Neural cell (in vitro differentiated cells): ENCODE data around the gene ATP13A2. TPM values are rescaled to one million over a fixed set of nuclear protein-coding genes. Genes with fewer than 3 reads are reported as not detected.

Experiments used
- H2AFZ ChIP-seq: fragments of 200-600, 300-800 bp; sonication (generic), shearing (Covaris generic); 2 replicates; pipeline ENCODE4 v1.6.0; 2014; ENCODE audit warnings: low read depth, mild to moderate bottlenecking, antibody characterized with exemption, low read length, moderate library complexity
- H3F3A ChIP-seq: fragments of 200-600 bp; shearing (Covaris generic); 2 replicates; pipeline ENCODE4 v1.6.1; 2016; ENCODE audit warnings: mild to moderate bottlenecking, moderate library complexity, mixed read lengths, antibody characterized with exemption, low read length; ENCODE audit not compliant: insufficient read depth, poor library complexity, severe bottlenecking
- H3K27ac ChIP-seq: fragments of 200-600, 300-800 bp; sonication (generic), shearing (Covaris generic); 2 replicates; pipeline ENCODE4 v1.5.1; 2014; ENCODE audit warnings: mild to moderate bottlenecking, low read length, moderate library complexity
- H3K27me3 ChIP-seq: fragments of 300-800, 200-600 bp; sonication (generic), shearing (Covaris generic); 2 replicates; pipeline ENCODE4 v1.6.0; 2014; ENCODE audit warnings: mild to moderate bottlenecking, low read depth, low read length, moderate library complexity; ENCODE audit not compliant: insufficient read depth
- H3K36me3 ChIP-seq: fragments of 300-800, 200-600 bp; sonication (generic), shearing (Covaris generic); 2 replicates; pipeline ENCODE4 v1.5.1; 2014; ENCODE audit warnings: mild to moderate bottlenecking, antibody characterized with exemption, low read length, moderate library complexity; ENCODE audit not compliant: insufficient read depth
- H3K4me2 ChIP-seq: fragments of 300-800, 200-600 bp; sonication (generic), shearing (Covaris generic); 2 replicates; pipeline ENCODE4 v1.6.0; 2014; ENCODE audit warnings: mild to moderate bottlenecking, low read length
- H3K4me3 ChIP-seq: fragments of 300-800, 200-600 bp; sonication (generic), shearing (Covaris generic); 2 replicates; pipeline ENCODE4 v1.5.1; 2014; ENCODE audit warnings: mild to moderate bottlenecking, low read length, moderate library complexity
- H3K79me2 ChIP-seq: fragments of 200-600 bp; shearing (Covaris generic); replicated peaks from 2 replicates; pipeline ENCODE4 v1.6.0; 2014; ENCODE audit warnings: mild to moderate bottlenecking, low read length, moderate library complexity; ENCODE audit not compliant: insufficient read depth
- H3K9ac ChIP-seq: fragments of 300-800, 200-600 bp; sonication (generic), shearing (Covaris generic); 2 replicates; pipeline ENCODE4 v1.6.1; 2016; ENCODE audit warnings: mild to moderate bottlenecking, low read length, mixed read lengths
- H3K9me2 ChIP-seq: fragments of 200-600 bp; shearing (Covaris generic); 2 replicates; pipeline ENCODE4 v1.6.1; 2016; ENCODE audit warnings: mild to moderate bottlenecking, low read length, mixed read lengths; ENCODE audit not compliant: insufficient read depth
- H3K9me3 ChIP-seq: fragments of 200-600, 300-800 bp; sonication (generic), shearing (Covaris generic); 2 replicates; pipeline ENCODE4 v1.6.1; 2016; ENCODE audit warnings: mild to moderate bottlenecking, mixed run types, low read length, moderate library complexity, mixed read lengths
- H4K20me1 ChIP-seq: fragments of 200-600 bp; shearing (Covaris generic); 2 replicates; pipeline ENCODE4 v1.6.1; 2016; ENCODE audit warnings: mild to moderate bottlenecking, mixed run types; ENCODE audit not compliant: insufficient read depth
- EP300 ChIP-seq: fragments of 450-650 bp; conservative IDR thresholded peaks from 2 replicates; pipeline ENCODE4 v1.6.1; 2014; ENCODE audit warnings: antibody characterized with exemption, mild to moderate bottlenecking, moderate library complexity; ENCODE audit not compliant: poor library complexity, severe bottlenecking
- EZH2 ChIP-seq: fragments of 200-600, 300-800 bp; shearing (Covaris generic), sonication (generic); IDR thresholded peaks from 2 replicates; pipeline ENCODE4 v1.6.1; 2014; ENCODE audit warnings: antibody characterized with exemption, low read length, borderline replicate concordance, mild to moderate bottlenecking; ENCODE audit not compliant: insufficient read depth, poor library complexity, severe bottlenecking
- MXI1 ChIP-seq: fragments of 450-650 bp; conservative IDR thresholded peaks from 2 replicates; pipeline ENCODE4 v1.6.1; 2014; ENCODE audit warnings: antibody characterized with exemption, mild to moderate bottlenecking; ENCODE audit not compliant: poor library complexity, severe bottlenecking
- POLR2AphosphoS5 ChIP-seq: IDR thresholded peaks from 2 replicates; pipeline ENCODE4 v1.6.1; 2012
- RAD21 ChIP-seq: fragments of 450-650 bp; conservative IDR thresholded peaks from 2 replicates; pipeline ENCODE4 v1.6.1; 2014; ENCODE audit warnings: antibody characterized with exemption, mild to moderate bottlenecking, moderate library complexity
- SMC3 ChIP-seq: fragments of 450-650 bp; conservative IDR thresholded peaks from 2 replicates; pipeline ENCODE4 v1.6.1; 2014; ENCODE audit warnings: antibody characterized with exemption, mild to moderate bottlenecking, moderate library complexity; ENCODE audit not compliant: poor library complexity
- TAF1 ChIP-seq: IDR thresholded peaks from 2 replicates; pipeline ENCODE4 v1.6.1; 2012; ENCODE audit warnings: low read depth
- polyA plus RNA-seq: library from polyadenylated mRNA; depleted of rRNA; stranded (reverse); fragments of >200 nt; gene quantifications from 2 replicates; pipeline ENCODE4 v1.2.3, GENCODE V29; 2014
- TF ChIP-seq, protein P1 (sequence below): IDR thresholded peaks from 2 replicates; pipeline ENCODE4 v1.6.1; 2012; ENCODE audit warnings: borderline replicate concordance
- TF ChIP-seq, protein P2 (sequence below): fragments of 450-650 bp; IDR thresholded peaks from 2 replicates; pipeline ENCODE4 v1.5.1; 2014; ENCODE audit warnings: antibody characterized with exemption, mild to moderate bottlenecking, moderate library complexity; ENCODE audit not compliant: poor library complexity, severe bottlenecking

ATP13A2 gene
- polyA plus RNA-seq, 1 donor from 2014 or later, result 43.3 TPM

DNA sequence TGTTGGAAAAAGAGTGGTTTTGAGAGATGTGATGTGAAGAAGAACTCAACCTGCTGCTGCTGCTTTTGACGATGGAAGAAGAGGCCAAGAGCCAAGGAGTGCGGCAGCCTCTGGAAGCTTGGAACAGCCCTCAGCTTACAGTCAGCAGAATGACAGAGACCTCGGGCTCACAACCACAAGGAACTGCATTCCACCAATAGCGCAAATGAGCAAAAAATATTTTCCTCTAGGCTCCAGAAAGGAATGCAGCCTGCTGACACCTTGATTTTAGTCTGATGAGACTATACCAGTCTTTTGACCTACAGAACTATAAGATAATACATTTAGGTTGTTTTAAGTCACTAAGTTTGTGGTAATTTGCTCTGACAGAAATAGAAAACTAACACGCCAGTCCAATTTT lies 31.9 kb upstream of the ATP13A2 start:
- Histone ChIP-seq H3K4me2 (no peak overlapping the region), H3K27me3 (no peaks in the 10 kb centered on the region), H3K9ac (no peak overlapping the region), H4K20me1 (no peaks in the 10 kb centered on the region), H3F3A (no peaks in the 10 kb centered on the region), H3K36me3 (no peaks in the 10 kb centered on the region), H2AFZ (no peak overlapping the region), H3K4me3 (no peak overlapping the region), H3K79me2 (peaks cover 6% of the 10 kb centered on the region), H3K9me3 (no peaks in the 10 kb centered on the region), H3K27ac (no peak overlapping the region), H3K9me2 (no peaks in the 10 kb centered on the region)
- no peak for TF ChIP-seq TAF1
- TF ChIP-seq MXI1, result no peak
- TF ChIP-seq EZH2, result no peak
- TF ChIP-seq SMC3, result no peak
- TF ChIP-seq, protein P1, sequence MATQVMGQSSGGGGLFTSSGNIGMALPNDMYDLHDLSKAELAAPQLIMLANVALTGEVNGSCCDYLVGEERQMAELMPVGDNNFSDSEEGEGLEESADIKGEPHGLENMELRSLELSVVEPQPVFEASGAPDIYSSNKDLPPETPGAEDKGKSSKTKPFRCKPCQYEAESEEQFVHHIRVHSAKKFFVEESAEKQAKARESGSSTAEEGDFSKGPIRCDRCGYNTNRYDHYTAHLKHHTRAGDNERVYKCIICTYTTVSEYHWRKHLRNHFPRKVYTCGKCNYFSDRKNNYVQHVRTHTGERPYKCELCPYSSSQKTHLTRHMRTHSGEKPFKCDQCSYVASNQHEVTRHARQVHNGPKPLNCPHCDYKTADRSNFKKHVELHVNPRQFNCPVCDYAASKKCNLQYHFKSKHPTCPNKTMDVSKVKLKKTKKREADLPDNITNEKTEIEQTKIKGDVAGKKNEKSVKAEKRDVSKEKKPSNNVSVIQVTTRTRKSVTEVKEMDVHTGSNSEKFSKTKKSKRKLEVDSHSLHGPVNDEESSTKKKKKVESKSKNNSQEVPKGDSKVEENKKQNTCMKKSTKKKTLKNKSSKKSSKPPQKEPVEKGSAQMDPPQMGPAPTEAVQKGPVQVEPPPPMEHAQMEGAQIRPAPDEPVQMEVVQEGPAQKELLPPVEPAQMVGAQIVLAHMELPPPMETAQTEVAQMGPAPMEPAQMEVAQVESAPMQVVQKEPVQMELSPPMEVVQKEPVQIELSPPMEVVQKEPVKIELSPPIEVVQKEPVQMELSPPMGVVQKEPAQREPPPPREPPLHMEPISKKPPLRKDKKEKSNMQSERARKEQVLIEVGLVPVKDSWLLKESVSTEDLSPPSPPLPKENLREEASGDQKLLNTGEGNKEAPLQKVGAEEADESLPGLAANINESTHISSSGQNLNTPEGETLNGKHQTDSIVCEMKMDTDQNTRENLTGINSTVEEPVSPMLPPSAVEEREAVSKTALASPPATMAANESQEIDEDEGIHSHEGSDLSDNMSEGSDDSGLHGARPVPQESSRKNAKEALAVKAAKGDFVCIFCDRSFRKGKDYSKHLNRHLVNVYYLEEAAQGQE, result no peak
- no peak for TF ChIP-seq POLR2AphosphoS5
- no peak for TF ChIP-seq EP300
- no peak for TF ChIP-seq RAD21
- TF ChIP-seq, protein P2, sequence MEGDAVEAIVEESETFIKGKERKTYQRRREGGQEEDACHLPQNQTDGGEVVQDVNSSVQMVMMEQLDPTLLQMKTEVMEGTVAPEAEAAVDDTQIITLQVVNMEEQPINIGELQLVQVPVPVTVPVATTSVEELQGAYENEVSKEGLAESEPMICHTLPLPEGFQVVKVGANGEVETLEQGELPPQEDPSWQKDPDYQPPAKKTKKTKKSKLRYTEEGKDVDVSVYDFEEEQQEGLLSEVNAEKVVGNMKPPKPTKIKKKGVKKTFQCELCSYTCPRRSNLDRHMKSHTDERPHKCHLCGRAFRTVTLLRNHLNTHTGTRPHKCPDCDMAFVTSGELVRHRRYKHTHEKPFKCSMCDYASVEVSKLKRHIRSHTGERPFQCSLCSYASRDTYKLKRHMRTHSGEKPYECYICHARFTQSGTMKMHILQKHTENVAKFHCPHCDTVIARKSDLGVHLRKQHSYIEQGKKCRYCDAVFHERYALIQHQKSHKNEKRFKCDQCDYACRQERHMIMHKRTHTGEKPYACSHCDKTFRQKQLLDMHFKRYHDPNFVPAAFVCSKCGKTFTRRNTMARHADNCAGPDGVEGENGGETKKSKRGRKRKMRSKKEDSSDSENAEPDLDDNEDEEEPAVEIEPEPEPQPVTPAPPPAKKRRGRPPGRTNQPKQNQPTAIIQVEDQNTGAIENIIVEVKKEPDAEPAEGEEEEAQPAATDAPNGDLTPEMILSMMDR, result no peak

DNA sequence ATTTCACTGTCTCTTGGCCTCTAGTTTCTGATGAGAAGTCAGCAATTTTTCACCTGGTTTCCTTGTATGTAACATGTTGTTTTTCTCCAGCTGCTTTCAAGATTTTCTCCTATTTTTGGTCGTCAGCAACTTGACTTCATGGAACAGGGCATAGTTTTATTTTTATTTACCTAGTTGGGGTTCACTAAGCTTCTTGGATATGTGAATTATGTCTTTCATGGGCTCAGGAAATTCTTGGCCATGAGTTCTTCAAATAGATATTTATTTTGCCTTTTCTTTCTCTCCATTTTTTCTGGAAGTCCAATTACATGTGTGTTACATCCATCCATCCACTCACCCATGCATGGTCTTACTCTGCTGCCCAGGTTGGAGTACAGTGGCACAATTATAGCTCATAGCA lies 28.4 kb upstream of the ATP13A2 start:
- Histone ChIP-seq H3K79me2 (no peaks in the 10 kb centered on the region), H3K9ac (no peak overlapping the region), H3K36me3 (no peaks in the 10 kb centered on the region), H4K20me1 (no peaks in the 10 kb centered on the region), H3F3A (no peaks in the 10 kb centered on the region), H3K9me3 (no peaks in the 10 kb centered on the region), H3K27ac (no peak overlapping the region), H3K4me3 (no peak overlapping the region), H2AFZ (no peak overlapping the region), H3K4me2 (no peak overlapping the region), H3K27me3 (no peaks in the 10 kb centered on the region), H3K9me2 (no peaks in the 10 kb centered on the region)
- no peak for TF ChIP-seq RAD21
- no peak for TF ChIP-seq POLR2AphosphoS5
- TF ChIP-seq, protein P2, result no peak
- no peak for TF ChIP-seq EP300
- no peak for TF ChIP-seq TAF1
- TF ChIP-seq SMC3, result no peak
- TF ChIP-seq, protein P1, result no peak
